ENCODE data around the gene NEO1. TPM values are rescaled to one million over a fixed set of nuclear protein-coding genes. Genes with fewer than 3 reads are reported as not detected.

The NEO1 gene
- polyA plus RNA-seq, 1 of the 3 experiments (the other 2 are of a cell fraction): 13.1 TPM

GRCh38 chr15:73232776-73233175 lies 180.5 kb downstream of the NEO1 start:
- POLR2A ChIA-PET: no interaction called here
- no peaks in the 10 kb centered on the region for H3K9me2 ChIP-seq
- H3K4me2 ChIP-seq: no peak overlapping the region
- no peak overlapping the region for H3K9ac ChIP-seq
- peaks cover 0 to 2% of the 10 kb centered on the region in 2 experiments for H3K36me3 ChIP-seq (replicated peaks in 1 of 2; ENCODE audit: control insufficient read depth in 1 of 2, insufficient read depth in 2 of 2, low read length in 1 of 2)
- 100% methylated on average over 2 of the region's 2 CpGs for WGBS (ENCODE audit: low lambda C conversion rate)
- no peaks in the 10 kb centered on the region for H3F3A ChIP-seq (replicated peaks; ENCODE audit: insufficient read depth)
- H3K4me1 ChIP-seq (ENCODE audit: control insufficient read depth in 1 of 2, insufficient read depth in 2 of 2, low read depth in 1 of 2, low read length in 1 of 2): peaks cover 0 to 6% of the 10 kb centered on the region in 2 experiments; a peak in 2 of 4 replicates
- TF ChIP-seq, protein P1, sequence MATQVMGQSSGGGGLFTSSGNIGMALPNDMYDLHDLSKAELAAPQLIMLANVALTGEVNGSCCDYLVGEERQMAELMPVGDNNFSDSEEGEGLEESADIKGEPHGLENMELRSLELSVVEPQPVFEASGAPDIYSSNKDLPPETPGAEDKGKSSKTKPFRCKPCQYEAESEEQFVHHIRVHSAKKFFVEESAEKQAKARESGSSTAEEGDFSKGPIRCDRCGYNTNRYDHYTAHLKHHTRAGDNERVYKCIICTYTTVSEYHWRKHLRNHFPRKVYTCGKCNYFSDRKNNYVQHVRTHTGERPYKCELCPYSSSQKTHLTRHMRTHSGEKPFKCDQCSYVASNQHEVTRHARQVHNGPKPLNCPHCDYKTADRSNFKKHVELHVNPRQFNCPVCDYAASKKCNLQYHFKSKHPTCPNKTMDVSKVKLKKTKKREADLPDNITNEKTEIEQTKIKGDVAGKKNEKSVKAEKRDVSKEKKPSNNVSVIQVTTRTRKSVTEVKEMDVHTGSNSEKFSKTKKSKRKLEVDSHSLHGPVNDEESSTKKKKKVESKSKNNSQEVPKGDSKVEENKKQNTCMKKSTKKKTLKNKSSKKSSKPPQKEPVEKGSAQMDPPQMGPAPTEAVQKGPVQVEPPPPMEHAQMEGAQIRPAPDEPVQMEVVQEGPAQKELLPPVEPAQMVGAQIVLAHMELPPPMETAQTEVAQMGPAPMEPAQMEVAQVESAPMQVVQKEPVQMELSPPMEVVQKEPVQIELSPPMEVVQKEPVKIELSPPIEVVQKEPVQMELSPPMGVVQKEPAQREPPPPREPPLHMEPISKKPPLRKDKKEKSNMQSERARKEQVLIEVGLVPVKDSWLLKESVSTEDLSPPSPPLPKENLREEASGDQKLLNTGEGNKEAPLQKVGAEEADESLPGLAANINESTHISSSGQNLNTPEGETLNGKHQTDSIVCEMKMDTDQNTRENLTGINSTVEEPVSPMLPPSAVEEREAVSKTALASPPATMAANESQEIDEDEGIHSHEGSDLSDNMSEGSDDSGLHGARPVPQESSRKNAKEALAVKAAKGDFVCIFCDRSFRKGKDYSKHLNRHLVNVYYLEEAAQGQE (IDR thresholded peaks at IDR 0.05; ENCODE audit: low read depth, low read length): no peak
- TF ChIP-seq TEAD4 (IDR thresholded peaks at IDR 0.05; ENCODE audit: borderline replicate concordance, insufficient read depth): no peak
- no peak for TF ChIP-seq TCF12 (IDR thresholded peaks at IDR 0.05)
- no peak for TF ChIP-seq TAF1 (IDR thresholded peaks at IDR 0.05; ENCODE audit: borderline replicate concordance, low read depth, low read length)
- no peak for TF ChIP-seq EP300 (IDR thresholded peaks at IDR 0.05; ENCODE audit: borderline replicate concordance in 1 of 2, low read depth in 1 of 2, low read length in 1 of 2)
- TF ChIP-seq ELF1 (IDR thresholded peaks at IDR 0.05): no peak
- TF ChIP-seq, protein P2, sequence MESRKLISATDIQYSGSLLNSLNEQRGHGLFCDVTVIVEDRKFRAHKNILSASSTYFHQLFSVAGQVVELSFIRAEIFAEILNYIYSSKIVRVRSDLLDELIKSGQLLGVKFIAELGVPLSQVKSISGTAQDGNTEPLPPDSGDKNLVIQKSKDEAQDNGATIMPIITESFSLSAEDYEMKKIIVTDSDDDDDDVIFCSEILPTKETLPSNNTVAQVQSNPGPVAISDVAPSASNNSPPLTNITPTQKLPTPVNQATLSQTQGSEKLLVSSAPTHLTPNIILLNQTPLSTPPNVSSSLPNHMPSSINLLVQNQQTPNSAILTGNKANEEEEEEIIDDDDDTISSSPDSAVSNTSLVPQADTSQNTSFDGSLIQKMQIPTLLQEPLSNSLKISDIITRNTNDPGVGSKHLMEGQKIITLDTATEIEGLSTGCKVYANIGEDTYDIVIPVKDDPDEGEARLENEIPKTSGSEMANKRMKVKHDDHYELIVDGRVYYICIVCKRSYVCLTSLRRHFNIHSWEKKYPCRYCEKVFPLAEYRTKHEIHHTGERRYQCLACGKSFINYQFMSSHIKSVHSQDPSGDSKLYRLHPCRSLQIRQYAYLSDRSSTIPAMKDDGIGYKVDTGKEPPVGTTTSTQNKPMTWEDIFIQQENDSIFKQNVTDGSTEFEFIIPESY (IDR thresholded peaks at IDR 0.05; ENCODE audit: borderline replicate concordance, low read depth): no peak
- no peak for TF ChIP-seq NFIC (IDR thresholded peaks at IDR 0.05; ENCODE audit: borderline replicate concordance)
- no peak for TF ChIP-seq USF2 (IDR thresholded peaks at IDR 0.05; ENCODE audit: borderline replicate concordance, low read depth, low read length)
- no peak for TF ChIP-seq PBX3 (IDR thresholded peaks at IDR 0.05)
- no peak for TF ChIP-seq YY1 (IDR thresholded peaks at IDR 0.05; ENCODE audit: low read depth)
- no peak for TF ChIP-seq RFX5 (IDR thresholded peaks at IDR 0.05; ENCODE audit: low read length)
- no peak for TF ChIP-seq GABPA (IDR thresholded peaks at IDR 0.05; ENCODE audit: low read depth)
- no peak for TF ChIP-seq FOXM1 (IDR thresholded peaks at IDR 0.05; ENCODE audit: low read depth)
- no peak for TF ChIP-seq RAD21 (IDR thresholded peaks at IDR 0.05; ENCODE audit: low read length)
- TF ChIP-seq IRF3 (IDR thresholded peaks at IDR 0.05; ENCODE audit: low read depth, low read length): no peak
- TF ChIP-seq CHD2 (IDR thresholded peaks at IDR 0.05; ENCODE audit: low read length, partially characterized antibody): no peak
- no peak for TF ChIP-seq SIN3A (IDR thresholded peaks at IDR 0.05; ENCODE audit: borderline replicate concordance, low read depth, low read length)
- TF ChIP-seq CTCF (IDR thresholded peaks at IDR 0.05): no peak
- H3K9me3 ChIP-seq: 0 out of 2 replicates have a peak, but pooled peaks cover 8% of the 10 kb centered on the region
- H2AFZ ChIP-seq (ENCODE audit: low read depth): no peak overlapping the region
- no peak overlapping the region for H3K4me3 ChIP-seq (ENCODE audit: low read depth in 2 of 2, low read length in 1 of 2)
- CTCF ChIA-PET: interaction anchor here (1.1 to 1.2 kb wide), 2 partner anchors 31 to 41 kb away, joined by 3 to 4 read pairs; no protein-coding TSS in a partner anchor
- no peaks in the 10 kb centered on the region for H3K79me2 ChIP-seq (ENCODE audit: insufficient read depth)
- DNase-seq: no peak
- H3K27me3 ChIP-seq (ENCODE audit: insufficient read depth): no peaks in the 10 kb centered on the region
- no peaks in the 10 kb centered on the region for H4K20me1 ChIP-seq (ENCODE audit: insufficient read depth)
- no peak overlapping the region; a peak in 1 of 4 replicates for H3K27ac ChIP-seq (ENCODE audit: low read depth in 2 of 2, low read length in 1 of 2)
